Sigmoid colon (tissue), 7 donors: ENCODE results near the gene CDC42BPB. TPM values are rescaled to one million over a fixed set of nuclear protein-coding genes. Genes with fewer than 3 reads are reported as not detected.

Experiments used
- DNase-seq: peaks from one replicate; pipeline ENCODE4 v3.0.0-alpha.2; 2019
- H3K27ac ChIP-seq, 4 donors: fragments of 200-600 bp; sonication (generic); one replicate each; pipeline ENCODE4 v1.5.1; 2016 to 2019; ENCODE audit warnings: mild to moderate bottlenecking in 1 of 4
- H3K27me3 ChIP-seq, 3 donors: fragments of 200-600 bp; sonication (generic); one replicate each; pipeline ENCODE4 v1.5.1; 2019; ENCODE audit warnings: mild to moderate bottlenecking in 1 of 3
- H3K36me3 ChIP-seq, 4 donors: fragments of 200-600 bp; sonication (generic); one replicate each; pipeline ENCODE4 v1.5.1; 2016 to 2019
- H3K4me1 ChIP-seq, 4 donors: fragments of 200-600 bp; sonication (generic); one replicate each; pipeline ENCODE4 v1.5.1; 2017 to 2019
- H3K4me3 ChIP-seq, 4 donors: fragments of 200-600 bp; sonication (generic); one replicate each; pipeline ENCODE4 v1.5.1; 2017 to 2019; ENCODE audit warnings: mild to moderate bottlenecking in 2 of 4, moderate library complexity in 1 of 4
- H3K9me3 ChIP-seq, 4 donors: fragments of 200-600 bp in 3 of 4; sonication (generic) in 3 of 4; one replicate each; pipeline versions ENCODE4 v1.5.1 to v1.6.1; 2013 to 2019
- CTCF ChIP-seq, 4 experiments: fragments of 450-650 bp in 3 of 4; fragments of 200-600 bp in 1 of 4; IDR thresholded peaks; one replicate each; pipeline ENCODE4 v1.5.1; 2016 to 2019; ENCODE audit warnings: antibody characterized with exemption in 4 of 4, mild to moderate bottlenecking in 3 of 4, moderate library complexity in 2 of 4
- EP300 ChIP-seq, 4 donors: sonication (generic); formaldehyde crosslinking; IDR thresholded peaks; one replicate each; pipeline ENCODE4 v1.6.1; 2017; ENCODE audit warnings: antibody characterized with exemption in 4 of 4
- POLR2A ChIP-seq, 2 donors: fragments of 450-650 bp; IDR thresholded peaks; one replicate each; pipeline ENCODE4 v1.6.1; 2016; ENCODE audit warnings: antibody characterized with exemption in 2 of 2, mild to moderate bottlenecking in 2 of 2, moderate library complexity in 2 of 2
- POLR2AphosphoS5 ChIP-seq, 4 donors: sonication (generic); formaldehyde crosslinking; IDR thresholded peaks; one replicate each; pipeline ENCODE4 v1.6.1; 2017; ENCODE audit warnings: antibody characterized with exemption in 4 of 4
- WGBS, 2 donors: extraction: QIAGEN DNeasy Blood & Tissue Kit; methylation state at CpG; one replicate each; pipeline ENCODE4 v1.1.7; 2013; 5-methylcytosine and 5-hydroxymethylcytosine counted together
- intact Hi-C: fragments of 100-400 bp; cut with DNase I; formaldehyde crosslinking; loops from one replicate; pipeline ENCODE4 v1.15.1; 2023
- polyA plus RNA-seq, 3 donors: library from polyadenylated mRNA; stranded (reverse); fragments of 200-250 nt; gene quantifications; one replicate each; pipeline ENCODE4 v1.2.3, GENCODE V29; 2013
- total RNA-seq, 4 donors: library from RNA; depleted of rRNA; stranded (reverse); fragments of >200 nt; gene quantifications; one replicate each; pipeline ENCODE4 v1.1.0, GENCODE V29; 2016
- donor health status: healthy with polysubstance abuse.
- donor health status: Bipolar disorder and iron deficiency.
- donor health status: healthy.

Gene CDC42BPB
- total and polyA plus RNA-seq, 7 donors, result 18.0 to 82.3 (median 58.5) TPM

GRCh38 chr14:102891556-102891955 lies 165.8 kb downstream of the CDC42BPB start:
- Histone ChIP-seq H3K27ac (no peak overlapping the region), H3K4me3 (no peak overlapping the region), H3K27me3 (no peaks in the 10 kb centered on the region), H3K36me3 (peaks cover 0 to 10% (median 4%) of the 10 kb centered on the region in 4 donors), H3K9me3 (no peaks in the 10 kb centered on the region), H3K4me1 (peaks cover 0 to 16% (median 9%) of the 10 kb centered on the region in 4 donors)
- intact Hi-C loops, result no loop called here
- DNase-seq, result no peak
- no peak for TF ChIP-seq EP300 (IDR thresholded peaks at IDR 0.05)
- no peak for TF ChIP-seq POLR2AphosphoS5 (IDR thresholded peaks at IDR 0.05)
- no peak for TF ChIP-seq POLR2A (IDR thresholded peaks at IDR 0.05)
- 69 to 75% methylated on average over 4 of the region's 4 CpGs for WGBS, 2 donors

- Histone ChIP-seq H3K27me3 (no peaks in the 10 kb centered on the region), H3K27ac (no peak overlapping the region), H3K4me1 (peaks cover 0 to 16% (median 9%) of the 10 kb centered on the region in 4 donors), H3K9me3 (no peaks in the 10 kb centered on the region), H3K36me3 (peaks cover 0 to 12% (median 4%) of the 10 kb centered on the region in 4 donors), H3K4me3 (no peak overlapping the region)
- WGBS, 2 donors, result 87 to 94% methylated on average over 15 of the region's 15 CpGs
- TF ChIP-seq EP300 (IDR thresholded peaks at IDR 0.05), result no peak
- DNase-seq, result no peak
- intact Hi-C loops, result no loop called here
These were observed 166.2 kb downstream of the CDC42BPB start for GRCh38 chr14:102891111-102891510.

- no peak overlapping the region for H3K4me3 ChIP-seq
- H3K9me3 ChIP-seq, result no peaks in the 10 kb centered on the region
- no peak overlapping the region for H3K27ac ChIP-seq
- peaks cover 0 to 16% (median 9%) of the 10 kb centered on the region in 4 donors for H3K4me1 ChIP-seq
- no peak for DNase-seq
- intact Hi-C loops, result no loop called here
- H3K27me3 ChIP-seq, result no peaks in the 10 kb centered on the region
- TF ChIP-seq EP300 (IDR thresholded peaks at IDR 0.05) (no peak), CTCF (IDR thresholded peaks at IDR 0.05) (no peak), POLR2AphosphoS5 (IDR thresholded peaks at IDR 0.05) (no peak), POLR2A (IDR thresholded peaks at IDR 0.05) (no peak)
- H3K36me3 ChIP-seq, result peaks cover 0 to 17% (median 2%) of the 10 kb centered on the region in 4 donors
- WGBS, 2 donors, result 97% methylated on average over 7 of the region's 7 CpGs
These were observed 167.7 kb downstream of the CDC42BPB start for GRCh38 chr14:102889615-102890014.

- no peak for DNase-seq
- intact Hi-C loops, result no loop called here
- H3K36me3 ChIP-seq, result peaks cover 0 to 17% (median 2%) of the 10 kb centered on the region in 4 donors
- no peaks in the 10 kb centered on the region for H3K9me3 ChIP-seq
- TF ChIP-seq POLR2AphosphoS5 (IDR thresholded peaks at IDR 0.05) (no peak), CTCF (IDR thresholded peaks at IDR 0.05) (no peak), EP300 (IDR thresholded peaks at IDR 0.05) (no peak), POLR2A (IDR thresholded peaks at IDR 0.05) (no peak)
- no peaks in the 10 kb centered on the region for H3K27me3 ChIP-seq
- no peak overlapping the region for H3K27ac ChIP-seq
- 38 to 81% methylated on average over 1 of the region's 1 CpG for WGBS, 2 donors
- H3K4me3 ChIP-seq, result no peak overlapping the region
- H3K4me1 ChIP-seq, result peaks cover 0 to 11% (median 7%) of the 10 kb centered on the region in 4 donors
These were observed 168.6 kb downstream of the CDC42BPB start for GRCh38 chr14:102888748-102889147.

- intact Hi-C loops, result no loop called here
- H3K9me3 ChIP-seq, result no peaks in the 10 kb centered on the region
- no peak overlapping the region for H3K27ac ChIP-seq
- H3K36me3 ChIP-seq, result peaks cover 0 to 27% (median 4%) of the 10 kb centered on the region in 4 donors
- no peak overlapping the region for H3K4me3 ChIP-seq
- TF ChIP-seq POLR2A (IDR thresholded peaks at IDR 0.05) (no peak), CTCF (IDR thresholded peaks at IDR 0.05) (no peak), POLR2AphosphoS5 (IDR thresholded peaks at IDR 0.05) (no peak), EP300 (IDR thresholded peaks at IDR 0.05) (no peak)
- H3K27me3 ChIP-seq, result no peaks in the 10 kb centered on the region
- H3K4me1 ChIP-seq, result no peaks in the 10 kb centered on the region
- WGBS, 2 donors, result 97 to 98% methylated on average over 22 of the region's 22 CpGs
- no peak for DNase-seq
These were observed 171.5 kb downstream of the CDC42BPB start for GRCh38 chr14:102885737-102886447.
